Bronchial epithelial cell (primary cell): Measurements from ENCODE around the gene AMMECR1L. TPM values are rescaled to one million over a fixed set of nuclear protein-coding genes. Genes with fewer than 3 reads are reported as not detected.

ENCODE experiments used
- DNase-seq: peaks from one replicate; pipeline ENCODE4 v3.0.0-alpha.2; 2010; ENCODE audit warnings: low read depth
- FAIRE-seq: peaks from 2 replicates; lab custom pipeline; 2011; peaks lifted over from hg19 to GRCh38; lab: Jason Lieb, UNC
- H3K27me3 ChIP-seq: 2 replicates; pipeline ENCODE4 v1.5.1; 2011; ENCODE audit warnings: low read length; ENCODE audit not compliant: control insufficient read depth, insufficient read depth
- H3K36me3 ChIP-seq: 2 replicates; pipeline ENCODE4 v1.5.1; 2011; ENCODE audit warnings: low read length; ENCODE audit not compliant: control insufficient read depth, insufficient read depth
- H3K4me3 ChIP-seq: 2 replicates; pipeline ENCODE4 v1.5.1; 2011; ENCODE audit warnings: mild to moderate bottlenecking, low read depth, low read length, control low read depth
- total RNA-seq: library from RNA; depleted of rRNA; stranded (reverse); fragments of >200 nt; gene quantifications from 2 replicates; pipeline ENCODE4 v1.2.1, GENCODE V29; 2014
- TF ChIP-seq, protein P1 (sequence below): IDR thresholded peaks from 2 replicates; pipeline ENCODE4 v1.5.1; 2011; ENCODE audit warnings: mild to moderate bottlenecking, moderate library complexity, low read length, control low read depth, inconsistent platforms; ENCODE audit not compliant: insufficient read depth, severe bottlenecking

AMMECR1L gene
- total RNA-seq, 1 donor from 2014 or later, result 31.6 TPM

DNA sequence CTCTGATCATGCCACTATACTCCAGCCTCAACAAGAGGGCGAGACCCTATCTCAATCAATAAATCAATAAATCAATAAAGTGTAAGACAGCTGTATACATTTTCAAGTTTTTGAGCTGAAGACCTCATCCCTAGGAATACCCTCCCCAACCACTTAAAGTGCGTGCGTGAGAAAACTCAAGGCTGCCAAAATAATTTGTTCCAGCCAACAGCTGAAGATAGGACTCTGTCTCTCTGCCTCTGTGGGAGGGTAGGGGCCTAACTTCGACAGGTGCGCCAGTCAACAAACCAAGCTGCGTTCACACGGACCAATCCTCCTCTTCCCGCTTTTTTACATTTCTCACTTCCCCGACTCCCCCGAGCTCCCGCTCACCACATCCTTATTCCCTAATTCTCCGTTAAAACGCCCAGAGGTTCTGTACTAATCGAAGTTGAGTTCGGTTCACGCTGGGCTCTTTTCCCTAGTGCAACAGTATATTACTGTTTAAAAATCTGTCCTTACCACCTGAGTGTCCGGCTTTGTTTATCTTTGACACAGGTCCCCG lies 28.4 kb downstream of the AMMECR1L start:
- peak; percentile 4 for DNase-seq
- no peak for FAIRE-seq
- TF ChIP-seq, protein P1, sequence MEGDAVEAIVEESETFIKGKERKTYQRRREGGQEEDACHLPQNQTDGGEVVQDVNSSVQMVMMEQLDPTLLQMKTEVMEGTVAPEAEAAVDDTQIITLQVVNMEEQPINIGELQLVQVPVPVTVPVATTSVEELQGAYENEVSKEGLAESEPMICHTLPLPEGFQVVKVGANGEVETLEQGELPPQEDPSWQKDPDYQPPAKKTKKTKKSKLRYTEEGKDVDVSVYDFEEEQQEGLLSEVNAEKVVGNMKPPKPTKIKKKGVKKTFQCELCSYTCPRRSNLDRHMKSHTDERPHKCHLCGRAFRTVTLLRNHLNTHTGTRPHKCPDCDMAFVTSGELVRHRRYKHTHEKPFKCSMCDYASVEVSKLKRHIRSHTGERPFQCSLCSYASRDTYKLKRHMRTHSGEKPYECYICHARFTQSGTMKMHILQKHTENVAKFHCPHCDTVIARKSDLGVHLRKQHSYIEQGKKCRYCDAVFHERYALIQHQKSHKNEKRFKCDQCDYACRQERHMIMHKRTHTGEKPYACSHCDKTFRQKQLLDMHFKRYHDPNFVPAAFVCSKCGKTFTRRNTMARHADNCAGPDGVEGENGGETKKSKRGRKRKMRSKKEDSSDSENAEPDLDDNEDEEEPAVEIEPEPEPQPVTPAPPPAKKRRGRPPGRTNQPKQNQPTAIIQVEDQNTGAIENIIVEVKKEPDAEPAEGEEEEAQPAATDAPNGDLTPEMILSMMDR, result no peak

DNA sequence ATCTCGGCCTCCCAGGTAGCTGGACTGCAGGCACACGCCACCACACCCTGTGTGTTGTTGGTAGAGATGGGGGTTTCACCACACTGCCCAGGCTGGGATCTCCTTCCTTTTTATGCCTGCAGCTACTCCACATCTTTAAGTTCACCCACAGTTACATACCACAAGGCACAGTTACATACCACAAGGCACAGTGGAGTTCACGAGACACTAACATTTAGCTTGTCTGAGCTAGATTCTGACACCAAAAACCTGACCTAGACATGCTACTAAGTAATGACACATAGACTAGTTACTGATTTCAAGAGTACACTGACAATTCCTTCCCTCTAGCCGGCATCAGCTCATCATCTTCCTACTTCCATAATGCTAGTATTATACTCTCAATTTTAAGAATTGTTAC lies 32.1 kb downstream of the AMMECR1L start:
- Histone ChIP-seq H3K36me3 (peaks cover 14% of the 10 kb centered on the region), H3K4me3 (no peak overlapping the region), H3K27me3 (no peaks in the 10 kb centered on the region)
- TF ChIP-seq, protein P1, result no peak
- no peak for FAIRE-seq
- DNase-seq, result peak; percentile 15

More for the DNA sequence above, 28.4 kb downstream of the AMMECR1L start:
- Histone ChIP-seq H3K36me3 (peaks cover 2% of the 10 kb centered on the region), H3K4me3 (peak overlapping the region; percentile 72), H3K27me3 (no peaks in the 10 kb centered on the region)

DNA sequence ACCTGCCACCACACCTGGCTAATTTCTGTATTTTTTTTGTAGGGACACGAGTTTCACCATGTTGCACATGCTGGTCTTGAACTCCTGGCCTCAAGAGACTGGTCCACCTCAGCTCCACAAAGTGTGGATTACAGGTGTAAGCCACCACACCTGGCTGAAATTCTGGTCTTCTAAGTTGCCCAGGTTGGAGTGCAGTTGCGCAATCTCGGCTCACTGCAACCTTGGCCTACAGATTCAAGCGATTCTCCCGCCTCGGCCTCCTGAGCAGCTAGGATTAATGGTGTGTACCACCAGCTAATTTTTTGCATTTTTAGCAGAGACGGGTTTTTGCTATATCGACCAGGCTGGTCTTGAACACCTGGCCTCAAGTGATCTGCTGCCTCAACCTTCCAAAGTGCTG lies 33.4 kb downstream of the AMMECR1L start:
- no peaks in the 10 kb centered on the region for H3K27me3 ChIP-seq
- no peak for DNase-seq
- H3K36me3 ChIP-seq, result peaks cover 19% of the 10 kb centered on the region
- TF ChIP-seq, protein P1, result no peak
- FAIRE-seq, result no peak
- H3K4me3 ChIP-seq, result no peak overlapping the region

DNA sequence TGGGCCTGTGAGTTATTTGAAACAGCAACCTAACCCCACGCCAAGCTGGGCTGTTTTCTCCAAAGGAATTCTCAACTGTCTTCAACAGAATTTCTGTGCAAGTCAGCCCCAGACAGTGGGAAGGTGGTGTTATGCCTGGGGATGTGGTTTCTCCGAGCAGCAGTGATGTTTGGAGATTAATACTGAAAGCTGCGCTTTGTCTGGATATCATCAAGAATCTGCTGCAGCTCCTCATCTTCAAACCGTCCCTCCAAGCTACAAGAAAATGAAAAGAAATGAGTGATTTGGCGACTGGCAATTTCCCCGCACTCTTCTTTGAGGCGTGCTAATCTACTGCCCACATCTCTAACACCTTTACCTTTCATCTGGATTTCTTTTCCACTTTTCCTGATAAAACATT lies 37.8 kb downstream of the AMMECR1L start:
- DNase-seq, result no peak
- Histone ChIP-seq H3K4me3 (no peak overlapping the region), H3K36me3 (peaks cover 21% of the 10 kb centered on the region), H3K27me3 (no peaks in the 10 kb centered on the region)
- TF ChIP-seq, protein P1, result no peak
- no peak for FAIRE-seq

DNA sequence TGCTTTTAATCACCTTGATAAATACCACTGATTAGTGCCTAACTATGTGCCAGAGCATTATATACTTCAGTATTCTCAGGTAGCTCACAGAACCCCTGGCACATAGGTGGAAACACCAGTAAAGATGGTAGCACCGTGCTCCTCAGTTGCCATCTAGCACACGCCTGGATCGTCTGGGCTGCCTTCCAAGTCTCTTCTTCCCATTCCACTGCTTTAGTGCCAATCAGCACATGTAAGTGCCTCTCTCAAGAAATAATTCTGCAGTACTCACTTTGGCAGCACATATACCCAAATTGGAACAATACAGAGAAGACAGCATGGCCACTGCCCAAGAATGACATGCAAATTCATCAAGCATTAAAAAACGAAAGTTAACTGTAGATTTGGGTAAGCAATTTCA lies 40.8 kb downstream of the AMMECR1L start:
- H3K27me3 ChIP-seq, result no peaks in the 10 kb centered on the region
- DNase-seq (no peak), FAIRE-seq (no peak)
- H3K36me3 ChIP-seq, result peaks cover 13% of the 10 kb centered on the region
- H3K4me3 ChIP-seq, result no peak overlapping the region
- TF ChIP-seq, protein P1, result no peak

DNA sequence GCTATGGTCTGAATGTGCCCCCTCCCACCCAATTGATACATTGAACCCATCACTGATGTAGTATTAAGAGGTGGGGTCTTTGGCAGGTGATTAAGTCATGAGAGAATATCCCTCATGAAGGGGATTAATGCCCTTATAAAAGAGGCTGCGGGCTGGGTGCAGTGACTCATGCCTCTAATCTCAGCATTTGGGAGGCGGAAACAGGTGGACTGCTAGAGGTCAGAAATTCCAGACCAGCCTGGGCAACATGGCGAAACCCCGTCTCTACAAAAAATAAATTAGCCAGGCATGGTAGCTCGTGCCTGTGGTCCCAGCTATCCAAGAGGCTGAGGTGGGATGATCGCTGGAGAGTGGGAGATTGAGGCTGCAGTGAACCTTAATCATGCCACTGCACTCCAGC lies 42.1 kb downstream of the AMMECR1L start:
- TF ChIP-seq, protein P1, result no peak
- no peaks in the 10 kb centered on the region for H3K27me3 ChIP-seq
- no peak for DNase-seq
- no peak overlapping the region for H3K4me3 ChIP-seq
- FAIRE-seq, result no peak
- H3K36me3 ChIP-seq, result peaks cover 9% of the 10 kb centered on the region
